Cardiac muscle cell (in vitro differentiated cells and primary cell): Measurements from ENCODE around the gene YPEL2. TPM values are rescaled to one million over a fixed set of nuclear protein-coding genes. Genes with fewer than 3 reads are reported as not detected.
"Not testable (repeated sequence)": the region's sequence is repeated elsewhere in the genome, so short reads cannot be mapped to it uniquely, and the experiment has no call there.

Source experiments
- DNase-seq, 2 donors: peaks; one replicate each; pipeline versions ENCODE4 v3.0.0 to v3.0.0-alpha.2; 2010 to 2017; ENCODE audit warnings: low read depth in 1 of 2, low spot score in 1 of 2
- H3K27ac ChIP-seq: fragments of 200-600 bp; sonication (generic); 2 replicates; pipeline ENCODE4 v1.5.1; 2016
- H3K27me3 ChIP-seq: fragments of 200-600 bp; sonication (generic); 2 replicates; pipeline ENCODE4 v1.6.0; 2016; ENCODE audit warnings: control low read depth
- H3K36me3 ChIP-seq: fragments of 200-600 bp; sonication (generic); 2 replicates; pipeline ENCODE4 v1.5.1; 2016; ENCODE audit warnings: control low read depth
- H3K4me1 ChIP-seq: fragments of 200-600 bp; sonication (generic); 2 replicates; pipeline ENCODE4 v1.8.1; 2017; ENCODE audit warnings: low read depth, mild to moderate bottlenecking, mixed run types
- H3K4me3 ChIP-seq: fragments of 200-600 bp; sonication (generic); 2 replicates; pipeline ENCODE4 v1.5.1; 2016; ENCODE audit warnings: mild to moderate bottlenecking
- H3K9me3 ChIP-seq: fragments of 200-600 bp; sonication (generic); 2 replicates; pipeline ENCODE4 v1.5.1; 2017; ENCODE audit warnings: low read depth, mild to moderate bottlenecking, control low read depth
- polyA plus RNA-seq: library from polyadenylated mRNA; unstranded; fragments of >200 nt; fragmentation: Nextera tagmentation; extraction: Ambion mirVana; gene quantifications from 2 replicates; pipeline ENCODE4 v1.2.1, GENCODE V29; 2016
- total RNA-seq: library from RNA; depleted of rRNA; stranded (reverse); fragments of >200 nt; gene quantifications from 2 replicates; pipeline ENCODE4 v1.2.3, GENCODE V29; 2016
- TF ChIP-seq, protein P1 (sequence below): IDR thresholded peaks from 2 replicates; pipeline ENCODE4 v1.5.1; 2012; ENCODE audit warnings: low read depth, mild to moderate bottlenecking, low read length

The YPEL2 gene
- total and polyA plus RNA-seq, 2 experiments from 2014 or later: 79.3 to 80.7 TPM

DNA sequence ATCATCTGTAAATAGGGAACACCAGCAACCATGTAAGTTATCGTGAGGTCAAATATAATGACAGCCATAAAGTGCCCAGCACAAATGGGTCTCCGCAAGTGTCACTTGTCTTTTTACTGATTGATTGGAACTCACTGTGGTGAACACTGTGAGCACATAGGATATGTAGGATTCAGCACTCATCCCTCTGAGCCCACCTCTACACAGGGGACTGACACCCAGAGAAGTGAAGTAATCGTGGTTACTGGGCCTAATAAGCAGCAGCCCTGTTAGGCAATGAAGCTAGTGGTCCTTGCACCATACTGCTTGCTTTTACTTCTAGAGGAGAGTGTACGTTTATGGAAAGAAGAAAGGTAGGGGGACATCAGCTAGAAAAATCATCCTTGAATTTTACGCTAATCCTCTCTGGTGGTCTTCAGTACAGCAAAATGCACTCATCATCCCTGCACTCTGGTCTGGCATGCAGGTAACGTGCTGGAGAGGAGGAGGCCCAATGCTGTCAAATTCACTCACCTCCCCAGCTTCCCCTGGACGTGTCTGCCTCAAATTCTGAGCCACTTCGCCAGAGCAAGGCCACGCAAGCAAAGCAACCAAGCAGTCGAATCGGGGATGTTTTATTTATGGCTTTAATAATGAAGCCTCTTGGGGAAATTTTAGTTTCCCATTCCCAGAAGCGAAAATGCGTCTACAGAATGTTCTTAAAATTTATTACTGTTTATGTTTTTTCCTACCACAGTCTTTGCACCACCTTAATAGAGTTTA lies 74.7 kb downstream of the YPEL2 start:
- no peak for DNase-seq
- Histone ChIP-seq H3K9me3 (no peaks in the 10 kb centered on the region), H3K27me3 (no peaks in the 10 kb centered on the region), H3K27ac (peak overlapping the region; percentile 79), H3K36me3 (no peaks in the 10 kb centered on the region), H3K4me3 (no peak overlapping the region), H3K4me1 (peaks cover 33% of the 10 kb centered on the region)
- TF ChIP-seq, protein P1, sequence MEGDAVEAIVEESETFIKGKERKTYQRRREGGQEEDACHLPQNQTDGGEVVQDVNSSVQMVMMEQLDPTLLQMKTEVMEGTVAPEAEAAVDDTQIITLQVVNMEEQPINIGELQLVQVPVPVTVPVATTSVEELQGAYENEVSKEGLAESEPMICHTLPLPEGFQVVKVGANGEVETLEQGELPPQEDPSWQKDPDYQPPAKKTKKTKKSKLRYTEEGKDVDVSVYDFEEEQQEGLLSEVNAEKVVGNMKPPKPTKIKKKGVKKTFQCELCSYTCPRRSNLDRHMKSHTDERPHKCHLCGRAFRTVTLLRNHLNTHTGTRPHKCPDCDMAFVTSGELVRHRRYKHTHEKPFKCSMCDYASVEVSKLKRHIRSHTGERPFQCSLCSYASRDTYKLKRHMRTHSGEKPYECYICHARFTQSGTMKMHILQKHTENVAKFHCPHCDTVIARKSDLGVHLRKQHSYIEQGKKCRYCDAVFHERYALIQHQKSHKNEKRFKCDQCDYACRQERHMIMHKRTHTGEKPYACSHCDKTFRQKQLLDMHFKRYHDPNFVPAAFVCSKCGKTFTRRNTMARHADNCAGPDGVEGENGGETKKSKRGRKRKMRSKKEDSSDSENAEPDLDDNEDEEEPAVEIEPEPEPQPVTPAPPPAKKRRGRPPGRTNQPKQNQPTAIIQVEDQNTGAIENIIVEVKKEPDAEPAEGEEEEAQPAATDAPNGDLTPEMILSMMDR: no peak

DNA sequence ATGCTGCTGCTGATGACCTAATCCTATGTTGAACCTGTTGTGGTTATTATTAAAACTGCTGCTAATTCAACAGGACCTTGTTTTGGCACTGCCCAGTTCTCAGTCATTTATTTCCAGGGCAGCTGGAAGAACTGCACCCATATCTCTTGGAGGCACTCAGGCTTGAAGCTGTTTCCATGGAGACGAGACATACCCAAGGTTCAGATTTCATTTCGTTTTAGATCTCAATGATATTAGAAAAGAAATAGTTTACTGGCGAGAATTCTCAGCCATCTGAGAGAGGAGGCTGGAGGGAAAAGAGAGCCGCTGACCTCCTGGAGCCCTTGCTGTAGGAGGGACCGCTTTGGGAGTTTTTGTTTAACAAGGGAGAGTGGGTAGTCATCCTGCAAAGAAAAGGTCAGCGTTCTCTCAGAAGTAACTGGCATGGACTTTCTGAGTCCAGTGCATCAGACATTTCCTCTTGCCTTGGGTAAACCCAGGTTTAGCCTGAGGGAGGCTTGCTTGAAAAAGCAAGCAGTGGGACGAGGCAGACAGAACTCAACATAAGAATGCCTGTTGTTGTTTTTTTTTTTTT lies 75.4 kb downstream of the YPEL2 start:
- peak in 1 of 2 donors; percentile 60 for DNase-seq
- Histone ChIP-seq H3K4me3 (no peak overlapping the region), H3K4me1 (peaks cover 26% of the 10 kb centered on the region), H3K27ac (peak overlapping the region; percentile 79), H3K27me3 (no peaks in the 10 kb centered on the region), H3K36me3 (no peaks in the 10 kb centered on the region), H3K9me3 (no peaks in the 10 kb centered on the region)
- TF ChIP-seq, protein P1: no peak

DNA sequence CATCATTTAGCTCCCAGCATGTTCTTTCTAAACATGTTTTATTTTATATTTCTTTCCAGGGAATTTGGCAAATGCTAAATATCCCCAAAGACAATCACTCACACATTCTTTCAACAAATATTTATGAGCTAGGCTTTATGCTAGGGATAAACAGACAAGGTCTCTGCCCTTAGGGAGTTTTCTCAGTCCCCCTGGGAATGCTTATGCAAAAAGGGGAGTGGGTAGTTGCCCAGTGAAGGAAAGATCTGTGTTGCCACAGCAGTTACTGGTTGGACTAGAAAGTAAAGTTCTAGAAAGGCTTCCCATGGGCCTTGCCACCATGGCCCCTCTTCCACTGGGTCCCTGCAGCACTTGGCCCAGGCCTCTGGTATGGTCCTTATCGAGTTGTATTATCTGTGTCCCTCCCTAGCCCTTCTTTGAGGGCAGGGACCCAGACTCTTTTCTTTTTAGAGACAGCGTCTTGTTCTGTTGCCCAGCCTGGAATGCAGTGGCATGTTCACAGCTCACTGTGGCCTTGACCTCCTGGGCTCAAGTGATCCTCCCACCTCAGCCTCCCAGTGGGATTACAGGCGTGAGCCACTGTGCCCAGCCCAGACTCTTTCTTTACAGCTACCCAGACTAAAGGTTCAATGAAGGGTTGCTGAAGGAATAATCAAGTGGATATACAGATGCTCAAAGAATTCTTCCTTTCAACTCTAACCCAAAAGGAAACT lies 78.0 kb downstream of the YPEL2 start:
- TF ChIP-seq, protein P1: no peak
- H3K9me3 ChIP-seq: no peaks in the 10 kb centered on the region
- no peak overlapping the region for H3K27ac ChIP-seq
- H3K4me1 ChIP-seq: peaks cover 34% of the 10 kb centered on the region
- H3K27me3 ChIP-seq: no peaks in the 10 kb centered on the region
- H3K36me3 ChIP-seq: no peaks in the 10 kb centered on the region
- no peak for DNase-seq
- no peak overlapping the region for H3K4me3 ChIP-seq

DNA sequence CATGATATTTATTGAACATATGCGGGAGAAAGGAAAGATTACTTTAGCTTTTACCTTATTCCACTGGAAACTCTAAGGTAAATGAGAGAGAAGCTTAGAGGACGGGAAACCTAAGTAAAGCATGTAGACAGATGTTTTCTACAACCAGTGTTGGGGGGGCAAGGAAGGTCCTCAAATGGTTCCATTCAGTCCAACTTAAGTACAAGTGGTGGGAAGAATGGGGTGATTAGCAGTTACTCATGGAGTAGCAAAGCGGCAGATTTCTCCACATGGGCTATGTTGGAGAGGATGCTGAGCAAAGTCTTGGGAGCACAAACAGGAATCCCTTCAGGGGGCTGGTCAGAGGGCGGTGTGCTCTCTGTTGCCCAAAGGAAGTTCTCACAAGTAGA lies 78.6 kb downstream of the YPEL2 start:
- Histone ChIP-seq H3K27ac (no peak overlapping the region), H3K27me3 (no peaks in the 10 kb centered on the region), H3K9me3 (no peaks in the 10 kb centered on the region), H3K36me3 (no peaks in the 10 kb centered on the region), H3K4me1 (peaks cover 39% of the 10 kb centered on the region), H3K4me3 (no peak overlapping the region)
- no peak for DNase-seq
- TF ChIP-seq, protein P1: no peak

DNA sequence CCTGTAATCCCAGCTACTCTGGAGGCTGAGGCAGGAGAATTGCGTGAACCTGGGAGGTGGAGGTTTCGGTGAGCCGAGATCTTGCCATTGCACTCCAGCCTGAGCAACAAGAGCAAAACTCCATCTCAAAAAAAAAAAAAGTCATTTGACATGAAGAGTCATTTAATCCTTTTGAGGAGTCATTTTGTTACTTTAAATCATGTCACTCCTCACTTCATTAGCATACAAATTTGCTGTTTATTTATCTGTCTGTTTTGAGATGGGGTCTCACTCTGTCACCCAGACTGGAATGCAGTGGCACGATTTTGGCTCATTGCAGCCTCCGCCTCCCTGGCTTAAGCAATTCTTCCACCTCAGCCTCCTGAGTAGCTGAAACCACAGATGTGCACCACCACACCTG lies 81.0 kb downstream of the YPEL2 start:
- H3K9me3 ChIP-seq, H3K4me3 ChIP-seq, DNase-seq, H3K36me3 ChIP-seq, H3K27me3 ChIP-seq: not testable (repeated sequence)
- H3K4me1 ChIP-seq: peaks cover 45% of the 10 kb centered on the region
- H3K27ac ChIP-seq: peak overlapping the region; percentile 93
